Stimulated activated CD4-positive, alpha-beta T cell treated with anti-CD3 and anti-CD28 coated beads, TNF-alpha, amount 100 ng/mL, for 1 hour (primary cell): Measurements from ENCODE around the gene ARHGAP15.

ENCODE experiments used
- DNase-seq, 3 donors: peaks; one replicate each; pipeline ENCODE4 v3.0.0-alpha.2; 2020; ENCODE audit warnings: low read depth in 3 of 3, low spot score in 1 of 3

Gene ARHGAP15

DNA sequence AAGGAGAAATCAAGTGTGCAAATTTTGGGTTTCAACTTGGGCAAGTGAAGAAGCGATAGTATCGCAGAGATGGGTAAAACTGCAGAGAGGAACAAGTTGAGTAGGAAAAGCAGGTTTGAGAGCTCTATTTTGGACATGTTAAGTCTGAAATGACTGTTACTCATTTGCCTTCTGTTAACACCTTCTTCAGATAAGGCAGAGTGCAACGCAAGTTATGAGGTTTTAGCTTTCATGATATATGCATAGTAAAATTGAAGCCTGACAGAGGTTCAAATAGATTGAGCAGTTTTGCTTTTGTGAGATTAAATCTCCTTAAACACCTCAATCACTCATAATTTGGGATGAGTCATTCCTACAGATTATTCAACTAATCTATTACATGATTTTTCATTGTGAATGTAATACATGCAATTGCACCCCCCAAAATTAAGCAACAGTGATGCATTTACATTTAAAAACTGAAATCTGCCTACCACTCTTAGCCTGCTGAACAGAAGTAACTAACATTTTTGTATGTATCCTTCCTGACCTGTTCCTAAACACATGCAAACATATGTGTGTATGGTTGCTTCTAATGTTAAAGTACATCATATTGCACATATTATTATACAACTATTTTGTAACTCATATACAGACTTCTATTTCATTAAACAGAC, 575.4 kb downstream of the ARHGAP15 start:
- no peak for DNase-seq

- DNase-seq, result no peak
Measured at GRCh38 chr2:143705108-143705707, 576.0 kb downstream of the ARHGAP15 start.

GRCh38 chr2:143706354-143706753, 577.1 kb downstream of the ARHGAP15 start:
- DNase-seq, result no peak

- DNase-seq, result no peak
Measured at GRCh38 chr2:143708682-143709081, 579.5 kb downstream of the ARHGAP15 start.

GRCh38 chr2:143710196-143710595, 581.0 kb downstream of the ARHGAP15 start:
- DNase-seq, result no peak

- no peak for DNase-seq
Measured at GRCh38 chr2:143710879-143711278, 581.7 kb downstream of the ARHGAP15 start.

DNA sequence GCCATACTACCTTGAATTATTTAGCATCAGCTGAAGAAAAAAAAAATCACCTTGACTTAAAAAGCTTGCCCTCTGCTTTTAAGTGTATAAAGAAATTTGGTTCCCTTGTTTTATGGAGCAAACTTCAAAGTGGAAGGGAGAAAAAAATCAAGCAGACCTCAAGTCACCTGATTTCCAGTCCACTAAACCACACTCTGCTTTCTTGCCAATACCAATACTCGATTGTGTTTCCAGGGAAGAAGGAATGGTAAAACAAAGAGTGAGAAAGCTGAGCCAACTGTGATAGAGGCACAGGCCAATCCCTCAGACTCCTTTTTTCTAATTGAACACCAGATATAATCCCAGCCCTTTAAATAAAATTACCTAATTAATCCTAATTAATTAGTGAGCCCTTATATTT, 587.3 kb downstream of the ARHGAP15 start:
- no peak for DNase-seq

DNA sequence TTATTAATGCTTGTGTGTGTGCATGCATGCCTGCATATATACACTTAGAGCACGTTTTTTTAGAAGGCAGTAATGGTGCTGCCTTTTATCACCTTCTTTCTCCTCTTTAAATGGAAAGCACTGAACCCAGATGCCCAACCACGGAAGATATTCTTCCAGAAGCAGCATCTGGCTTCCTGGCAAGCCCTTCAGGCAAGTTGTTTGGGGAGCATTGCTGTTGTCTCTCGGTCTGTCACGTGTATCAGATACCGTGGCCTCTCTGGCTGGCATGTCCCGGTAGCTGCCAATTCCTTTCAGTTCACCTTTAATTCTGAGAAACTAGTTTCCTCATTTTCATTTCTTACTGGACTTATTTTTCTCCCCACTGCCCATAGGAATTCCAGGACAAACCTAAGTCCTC, 587.8 kb downstream of the ARHGAP15 start:
- DNase-seq, result no peak

DNA sequence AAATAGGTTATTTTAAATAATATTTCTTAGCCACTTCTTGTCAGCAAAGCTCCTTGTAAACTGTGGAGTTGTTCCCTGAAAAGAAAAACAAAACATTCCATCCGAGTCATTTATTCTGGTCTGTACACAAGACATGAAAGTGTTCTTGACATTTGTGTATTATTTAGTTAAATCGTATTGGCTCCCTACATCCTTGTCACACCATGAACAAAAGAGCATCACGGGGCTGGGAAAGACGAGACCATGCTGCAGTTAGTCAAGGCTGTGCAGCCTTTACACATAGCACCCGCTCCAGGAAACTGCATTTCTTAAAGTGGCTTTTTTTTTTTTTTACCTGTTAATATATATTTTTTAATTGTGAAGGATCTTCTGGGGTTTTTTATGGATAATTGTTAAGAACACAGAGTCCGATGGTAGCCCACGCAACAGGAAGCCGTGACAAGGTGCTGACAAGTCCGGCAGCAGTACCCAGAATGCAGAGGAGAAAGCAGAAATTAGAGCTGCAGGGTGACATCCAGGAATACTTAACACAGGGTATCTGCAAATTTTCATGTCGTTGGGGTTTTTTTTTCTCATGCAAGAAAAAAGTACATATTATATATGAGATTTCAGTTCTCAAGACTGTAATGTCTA, 588.4 kb downstream of the ARHGAP15 start:
- DNase-seq, result no peak

GRCh38 chr2:143718745-143719144, 589.5 kb downstream of the ARHGAP15 start:
- no peak for DNase-seq

DNA sequence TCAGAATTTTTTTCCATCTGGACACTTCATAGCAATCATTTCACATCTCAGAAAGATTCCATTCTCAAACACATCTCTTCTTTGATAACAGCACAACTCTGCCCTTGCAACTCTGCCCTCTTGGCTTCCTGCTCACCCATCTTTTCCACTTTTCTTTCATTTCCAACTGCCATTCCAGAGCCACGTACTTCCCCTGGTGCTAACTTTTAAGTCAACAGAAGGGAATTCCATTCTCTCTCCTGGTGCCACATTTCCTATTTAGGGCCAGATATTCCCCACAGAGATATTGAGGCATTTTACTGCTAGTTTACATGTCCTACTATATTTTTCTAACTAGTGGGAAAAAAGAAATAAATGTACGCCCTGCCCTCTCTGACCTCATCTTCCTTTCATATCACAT, 590.2 kb downstream of the ARHGAP15 start:
- DNase-seq, result no peak

GRCh38 chr2:143720095-143720664, 591.0 kb downstream of the ARHGAP15 start:
- no peak for DNase-seq

DNA sequence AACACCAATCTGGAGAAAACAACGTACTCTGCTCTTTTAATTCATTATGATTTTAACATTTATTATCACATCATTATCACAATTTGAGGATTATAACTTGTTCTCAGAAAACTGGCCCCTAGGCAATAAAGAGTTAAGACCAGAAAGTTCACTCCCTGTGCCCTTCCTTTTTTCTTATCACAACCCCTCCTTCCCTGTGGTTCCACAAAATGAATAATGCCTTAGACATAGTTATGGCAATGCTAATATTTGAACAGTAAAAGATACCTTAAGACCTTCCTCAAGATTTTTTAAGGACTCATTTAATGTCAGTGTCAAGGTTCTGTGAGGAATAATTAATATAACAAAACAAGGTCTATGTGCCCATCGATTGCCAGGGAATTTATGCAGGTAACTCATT, 596.2 kb downstream of the ARHGAP15 start:
- DNase-seq, result no peak

DNA sequence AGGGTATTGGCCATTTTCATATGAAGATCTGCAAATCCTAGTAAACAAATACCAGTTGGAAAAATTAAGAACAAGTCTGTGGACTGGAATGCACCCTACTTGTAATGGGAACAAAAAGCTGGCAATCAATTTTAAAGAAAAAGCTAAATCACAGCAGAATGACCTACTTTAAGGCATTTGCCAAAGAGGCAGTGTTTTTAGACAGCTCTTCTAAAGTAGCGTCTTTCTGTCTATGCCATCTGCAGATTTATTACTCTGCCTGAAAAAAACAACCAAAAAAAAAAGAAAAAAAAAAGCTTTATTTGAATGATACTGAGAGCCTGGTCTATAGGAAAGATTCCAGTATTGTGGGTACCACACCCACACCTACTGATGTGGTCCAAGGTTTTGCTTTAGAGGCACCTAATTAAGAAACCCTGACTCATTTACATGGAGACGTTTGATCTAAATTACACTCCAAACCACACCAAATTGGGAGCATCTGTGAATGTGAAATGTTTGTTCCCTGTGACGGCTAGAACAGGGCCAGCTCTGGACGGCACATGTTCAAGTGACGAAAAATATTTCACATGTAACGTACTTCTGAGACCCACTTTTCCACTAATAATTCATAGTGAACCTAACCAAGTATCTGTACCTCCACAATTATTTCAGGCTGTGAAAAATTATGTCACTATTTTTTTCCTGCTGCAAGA, 597.1 kb downstream of the ARHGAP15 start:
- DNase-seq, result no peak

DNA sequence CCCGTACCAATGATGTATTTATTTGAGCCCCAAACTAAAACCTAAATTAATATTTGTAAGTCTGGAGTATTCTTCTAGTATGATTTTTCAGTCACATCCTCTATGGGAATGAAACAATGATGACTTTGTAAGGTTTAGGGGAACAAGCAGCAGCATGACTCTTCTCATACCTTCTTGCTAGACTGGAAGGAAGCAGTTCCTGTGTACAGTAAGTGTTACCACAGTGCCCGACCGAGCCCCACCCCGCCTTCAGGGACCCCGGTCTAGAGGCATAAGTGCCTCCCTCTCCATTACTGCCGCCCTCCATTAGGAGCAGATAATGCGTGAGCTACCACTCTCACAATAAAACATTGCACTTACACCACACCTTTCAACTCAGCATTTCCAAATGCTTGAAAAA, 599.3 kb downstream of the ARHGAP15 start:
- no peak for DNase-seq

GRCh38 chr2:143729296-143729814, 600.1 kb downstream of the ARHGAP15 start:
- no peak for DNase-seq

- no peak for DNase-seq
Measured at GRCh38 chr2:143730155-143730952, 601.1 kb downstream of the ARHGAP15 start.

GRCh38 chr2:143730953-143731260, 601.7 kb downstream of the ARHGAP15 start:
- DNase-seq, result no peak

- no peak for DNase-seq
Measured at GRCh38 chr2:143732076-143732475, 602.9 kb downstream of the ARHGAP15 start.

DNA sequence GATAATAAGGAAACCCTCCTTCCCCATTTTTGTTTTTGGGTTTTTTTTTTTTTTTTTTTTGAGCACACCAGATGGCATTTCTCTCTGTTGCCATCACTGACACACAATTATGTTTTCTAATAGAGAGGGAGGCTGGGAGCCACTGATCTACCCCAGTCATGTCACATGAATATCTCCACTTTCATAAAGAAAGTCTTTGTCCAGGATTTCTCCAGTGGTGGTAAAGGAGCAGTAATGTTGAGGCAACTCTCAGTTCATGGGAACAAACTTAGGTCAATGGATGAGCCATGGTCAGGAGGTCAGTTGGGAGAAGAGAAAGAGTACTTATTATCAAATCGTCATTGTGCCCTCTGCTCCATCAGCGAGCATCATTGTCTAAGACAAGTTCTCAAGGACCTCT, 603.7 kb downstream of the ARHGAP15 start:
- DNase-seq, result no peak

DNA sequence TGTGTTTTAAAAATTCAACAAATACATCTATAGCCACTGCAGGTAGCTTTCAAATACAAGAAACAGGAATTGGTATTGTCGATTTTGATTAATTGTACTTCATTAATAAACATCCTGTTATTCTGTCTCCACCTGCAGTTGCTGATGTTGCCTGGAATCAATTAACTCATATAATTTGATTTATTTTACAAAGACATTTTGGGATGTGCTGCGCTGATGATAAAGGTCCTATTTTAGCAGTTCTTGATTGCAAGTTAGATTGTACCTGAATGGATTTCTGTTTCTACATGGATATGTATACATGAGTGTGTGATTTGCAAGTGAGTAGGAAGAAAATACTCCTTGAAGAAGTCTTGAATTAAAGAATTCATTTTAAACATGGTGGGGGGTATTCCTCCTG, 605.3 kb downstream of the ARHGAP15 start:
- DNase-seq, result no peak
